ENCODE data around the gene FAM184B.

- TF ChIP-seq POLR2A (IDR thresholded peaks at IDR 0.05; ENCODE audit: borderline replicate concordance, extremely low read depth, insufficient read depth, insufficient read length) (no peak), POLR2AphosphoS5 (IDR thresholded peaks at IDR 0.05; ENCODE audit: low read depth, low read length) (no peak), REST (IDR thresholded peaks at IDR 0.05; ENCODE audit: low read depth) (no peak), EZH2 (IDR thresholded peaks at IDR 0.05) (no peak), RAD21 (IDR thresholded peaks at IDR 0.05; ENCODE audit: low read depth) (no peak), EZH2phosphoT487 (IDR thresholded peaks at IDR 0.05; ENCODE audit: borderline replicate concordance) (no peak), YY1 (IDR thresholded peaks at IDR 0.05; ENCODE audit: extremely low read depth, insufficient replicate concordance, low read depth, low read length) (no peak), ZNF274 (IDR thresholded peaks at IDR 0.05; ENCODE audit: low read depth, low read length) (no peak), SP1 (IDR thresholded peaks at IDR 0.05; ENCODE audit: low read depth) (no peak), CEBPB (IDR thresholded peaks at IDR 0.05; ENCODE audit: low read depth) (no peak)
- TF ChIP-seq, protein P1, sequence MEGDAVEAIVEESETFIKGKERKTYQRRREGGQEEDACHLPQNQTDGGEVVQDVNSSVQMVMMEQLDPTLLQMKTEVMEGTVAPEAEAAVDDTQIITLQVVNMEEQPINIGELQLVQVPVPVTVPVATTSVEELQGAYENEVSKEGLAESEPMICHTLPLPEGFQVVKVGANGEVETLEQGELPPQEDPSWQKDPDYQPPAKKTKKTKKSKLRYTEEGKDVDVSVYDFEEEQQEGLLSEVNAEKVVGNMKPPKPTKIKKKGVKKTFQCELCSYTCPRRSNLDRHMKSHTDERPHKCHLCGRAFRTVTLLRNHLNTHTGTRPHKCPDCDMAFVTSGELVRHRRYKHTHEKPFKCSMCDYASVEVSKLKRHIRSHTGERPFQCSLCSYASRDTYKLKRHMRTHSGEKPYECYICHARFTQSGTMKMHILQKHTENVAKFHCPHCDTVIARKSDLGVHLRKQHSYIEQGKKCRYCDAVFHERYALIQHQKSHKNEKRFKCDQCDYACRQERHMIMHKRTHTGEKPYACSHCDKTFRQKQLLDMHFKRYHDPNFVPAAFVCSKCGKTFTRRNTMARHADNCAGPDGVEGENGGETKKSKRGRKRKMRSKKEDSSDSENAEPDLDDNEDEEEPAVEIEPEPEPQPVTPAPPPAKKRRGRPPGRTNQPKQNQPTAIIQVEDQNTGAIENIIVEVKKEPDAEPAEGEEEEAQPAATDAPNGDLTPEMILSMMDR (IDR thresholded peaks at IDR 0.05 in 2 of 3, conservative IDR thresholded peaks at IDR 0.05 in 1 of 3; ENCODE audit: borderline replicate concordance in 1 of 3, insufficient read depth in 1 of 3, low read depth in 2 of 3, low read length in 2 of 3): no peak
- TF ChIP-seq, protein P2, sequence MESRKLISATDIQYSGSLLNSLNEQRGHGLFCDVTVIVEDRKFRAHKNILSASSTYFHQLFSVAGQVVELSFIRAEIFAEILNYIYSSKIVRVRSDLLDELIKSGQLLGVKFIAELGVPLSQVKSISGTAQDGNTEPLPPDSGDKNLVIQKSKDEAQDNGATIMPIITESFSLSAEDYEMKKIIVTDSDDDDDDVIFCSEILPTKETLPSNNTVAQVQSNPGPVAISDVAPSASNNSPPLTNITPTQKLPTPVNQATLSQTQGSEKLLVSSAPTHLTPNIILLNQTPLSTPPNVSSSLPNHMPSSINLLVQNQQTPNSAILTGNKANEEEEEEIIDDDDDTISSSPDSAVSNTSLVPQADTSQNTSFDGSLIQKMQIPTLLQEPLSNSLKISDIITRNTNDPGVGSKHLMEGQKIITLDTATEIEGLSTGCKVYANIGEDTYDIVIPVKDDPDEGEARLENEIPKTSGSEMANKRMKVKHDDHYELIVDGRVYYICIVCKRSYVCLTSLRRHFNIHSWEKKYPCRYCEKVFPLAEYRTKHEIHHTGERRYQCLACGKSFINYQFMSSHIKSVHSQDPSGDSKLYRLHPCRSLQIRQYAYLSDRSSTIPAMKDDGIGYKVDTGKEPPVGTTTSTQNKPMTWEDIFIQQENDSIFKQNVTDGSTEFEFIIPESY (IDR thresholded peaks at IDR 0.05; ENCODE audit: extremely low read depth, insufficient replicate concordance, low read length): no peak
Measured at GRCh38 chr4:17639136-17639535, 142.3 kb downstream of the FAM184B start.

Data from HCT116 (cell line).